Kidney (tissue), 14 donors: ENCODE data around the gene KIAA0930. TPM values are rescaled to one million over a fixed set of nuclear protein-coding genes. Genes with fewer than 3 reads are reported as not detected.

ENCODE experiments used
- DNase-seq, 5 donors: peaks; one replicate each; pipeline ENCODE4 v3.0.0-alpha.2; 2013 to 2020
- FAIRE-seq: peaks from 2 replicates; lab custom pipeline; 2012; peaks lifted over from hg19 to GRCh38; lab: Jason Lieb, UNC
- H3K27ac ChIP-seq, 2 donors: one replicate each; pipeline ENCODE4 v1.7.0; 2013; ENCODE audit warnings: low read depth in 2 of 2, low read length in 2 of 2, inconsistent platforms in 1 of 2
- H3K27me3 ChIP-seq: one replicate; pipeline ENCODE4 v1.7.1; 2013; ENCODE audit warnings: low read length, inconsistent platforms; ENCODE audit not compliant: control insufficient read depth, insufficient read depth
- H3K36me3 ChIP-seq, 3 donors: one replicate each; pipeline versions ENCODE4 v1.7.0 to v1.7.1; 2013; ENCODE audit warnings: low read length in 3 of 3, control low read depth in 1 of 3, inconsistent platforms in 1 of 3; ENCODE audit not compliant: insufficient read depth in 3 of 3, control insufficient read depth in 2 of 3
- H3K4me1 ChIP-seq, 3 donors: one replicate each; pipeline versions ENCODE4 v1.7.0 to v1.7.1; 2013; ENCODE audit warnings: low read length in 3 of 3, inconsistent platforms in 1 of 3, low read depth in 1 of 3; ENCODE audit not compliant: control insufficient read depth in 2 of 3, insufficient read depth in 2 of 3
- H3K4me3 ChIP-seq, 3 donors: one replicate each; pipeline versions ENCODE4 v1.7.0 to v1.8.1; 2013; ENCODE audit warnings: low read length in 3 of 3, control low read depth in 1 of 3, inconsistent platforms in 1 of 3
- H3K9ac ChIP-seq, 3 donors: one replicate each; pipeline versions ENCODE4 v1.7.0 to v1.7.1; 2013; ENCODE audit warnings: low read length in 3 of 3, control low read depth in 1 of 3, inconsistent platforms in 1 of 3
- H3K9me3 ChIP-seq, 3 donors: one replicate each; pipeline versions ENCODE4 v1.7.0 to v1.7.1; 2013; ENCODE audit warnings: low read length in 3 of 3, control low read depth in 1 of 3, inconsistent platforms in 1 of 3; ENCODE audit not compliant: control insufficient read depth in 2 of 3, insufficient read depth in 1 of 3
- intact Hi-C: fragments of 100-400 bp; cut with DNase I; formaldehyde crosslinking; loops from one replicate; pipeline ENCODE4 v1.11.1; 2022
- polyA plus RNA-seq: library from polyadenylated mRNA; stranded (reverse); fragments of 350-450 nt; fragmentation: Illumina TruSeq; extraction: RNeasy Lipid Tissue Mini Kit (QIAGEN cat#74804); gene quantifications from one replicate; pipeline ENCODE4 v1.2.3, GENCODE V29; 2014; ENCODE audit warnings: low read depth, low replicate concordance; ENCODE audit not compliant: insufficient read depth
- total RNA-seq: library from RNA; stranded (reverse); fragmentation: NEBNext Ultra II Directional; extraction: Animal tissue kit (Norgen Biotek cat#: 25700); gene quantifications from one replicate; pipeline ENCODE4 v1.2.1, GENCODE V29; 2021
- TF ChIP-seq, protein P1 (sequence below): IDR thresholded peaks from 3 replicates; pipeline ENCODE4 v1.5.1; 2012; ENCODE audit warnings: mild to moderate bottlenecking, moderate library complexity, borderline replicate concordance; ENCODE audit not compliant: insufficient read depth; ENCODE audit errors: extremely low read depth
- donor health status: control.
- donor health status: control.
- donor health status: control.
- donor health status: control.
- donor health status: control.
- donor health status: DM: yes; HTN: yes; CAD: no.
- donor health status: Normal renal cell carcinoma (clear cell type).

KIAA0930 gene
- total and polyA plus RNA-seq, 2 donors from 2014 or later: 26.4 to 55.4 TPM

DNA sequence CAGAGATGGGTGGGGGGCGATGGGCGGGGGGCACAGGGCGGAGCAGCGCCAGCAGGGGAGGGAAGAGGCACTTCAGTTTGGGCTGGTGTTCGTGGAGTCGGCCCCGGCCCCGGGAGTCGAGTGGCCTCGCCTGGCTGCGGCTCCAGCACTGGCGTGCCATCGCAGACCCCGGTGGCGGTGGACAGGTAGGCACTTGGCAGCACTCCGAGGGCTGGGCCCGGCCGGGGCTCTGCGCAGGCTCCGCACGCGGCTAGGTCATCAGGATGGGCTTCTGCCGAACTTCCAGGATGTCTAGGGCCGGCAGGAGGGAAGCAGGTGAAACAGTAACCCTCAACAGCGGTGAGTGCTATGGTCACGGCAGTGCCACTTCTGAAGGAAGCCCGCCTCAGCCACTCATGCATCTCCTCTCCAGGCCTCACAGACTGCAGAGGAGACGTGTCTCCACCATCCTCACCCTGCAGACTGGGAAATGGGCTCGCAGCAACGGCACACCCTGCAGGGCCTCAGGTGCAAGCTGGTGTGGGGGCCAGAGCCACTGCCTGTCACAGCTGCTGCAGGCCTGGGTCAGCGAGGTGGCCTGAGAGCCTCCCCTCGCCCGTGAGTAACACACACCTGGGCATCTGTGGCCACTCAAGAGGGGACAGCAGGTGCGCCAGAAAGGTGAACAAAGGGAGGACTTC, 43.6 kb downstream of the KIAA0930 start:
- H3K27ac ChIP-seq: no peak overlapping the region
- FAIRE-seq (no peak), DNase-seq (peak in 1 of 5 donors; percentile 77)
- intact Hi-C loops: no loop called here
- no peak overlapping the region for H3K9ac ChIP-seq
- H3K27me3 ChIP-seq: no peaks in the 10 kb centered on the region
- H3K4me1 ChIP-seq: no peaks in the 10 kb centered on the region
- H3K9me3 ChIP-seq: no peaks in the 10 kb centered on the region
- H3K36me3 ChIP-seq: peaks cover 0 to 5% (median 4%) of the 10 kb centered on the region in 3 donors
- H3K4me3 ChIP-seq: no peak overlapping the region
- TF ChIP-seq, protein P1, sequence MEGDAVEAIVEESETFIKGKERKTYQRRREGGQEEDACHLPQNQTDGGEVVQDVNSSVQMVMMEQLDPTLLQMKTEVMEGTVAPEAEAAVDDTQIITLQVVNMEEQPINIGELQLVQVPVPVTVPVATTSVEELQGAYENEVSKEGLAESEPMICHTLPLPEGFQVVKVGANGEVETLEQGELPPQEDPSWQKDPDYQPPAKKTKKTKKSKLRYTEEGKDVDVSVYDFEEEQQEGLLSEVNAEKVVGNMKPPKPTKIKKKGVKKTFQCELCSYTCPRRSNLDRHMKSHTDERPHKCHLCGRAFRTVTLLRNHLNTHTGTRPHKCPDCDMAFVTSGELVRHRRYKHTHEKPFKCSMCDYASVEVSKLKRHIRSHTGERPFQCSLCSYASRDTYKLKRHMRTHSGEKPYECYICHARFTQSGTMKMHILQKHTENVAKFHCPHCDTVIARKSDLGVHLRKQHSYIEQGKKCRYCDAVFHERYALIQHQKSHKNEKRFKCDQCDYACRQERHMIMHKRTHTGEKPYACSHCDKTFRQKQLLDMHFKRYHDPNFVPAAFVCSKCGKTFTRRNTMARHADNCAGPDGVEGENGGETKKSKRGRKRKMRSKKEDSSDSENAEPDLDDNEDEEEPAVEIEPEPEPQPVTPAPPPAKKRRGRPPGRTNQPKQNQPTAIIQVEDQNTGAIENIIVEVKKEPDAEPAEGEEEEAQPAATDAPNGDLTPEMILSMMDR: no peak

DNA sequence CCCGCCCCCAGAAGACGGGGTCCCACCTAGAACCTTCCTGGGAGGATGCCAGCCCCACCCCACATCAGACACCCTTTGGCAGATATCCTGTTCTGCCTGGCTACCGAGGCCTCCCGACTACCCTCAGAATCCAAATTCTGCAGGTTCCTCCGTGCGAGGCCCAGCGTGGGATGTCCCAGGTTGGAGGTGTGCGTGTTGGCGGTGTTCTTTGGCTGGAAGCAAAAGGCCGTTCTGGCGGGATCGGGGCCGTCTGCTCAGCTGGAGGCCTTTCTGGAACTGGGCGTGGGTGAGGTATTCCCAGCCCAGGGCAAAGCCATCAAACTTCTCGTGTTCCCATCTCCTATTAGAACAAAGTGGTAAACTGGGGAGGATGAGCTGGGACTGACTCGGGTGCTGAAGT, 44.4 kb downstream of the KIAA0930 start:
- Histone ChIP-seq H3K9ac (no peak overlapping the region), H3K4me1 (no peaks in the 10 kb centered on the region), H3K27me3 (no peaks in the 10 kb centered on the region), H3K9me3 (no peaks in the 10 kb centered on the region), H3K4me3 (no peak overlapping the region), H3K27ac (no peak overlapping the region), H3K36me3 (peaks cover 0 to 5% (median 4%) of the 10 kb centered on the region in 3 donors)
- TF ChIP-seq, protein P1: no peak
- no peak for DNase-seq
- intact Hi-C loops: no loop called here
- FAIRE-seq: no peak

DNA sequence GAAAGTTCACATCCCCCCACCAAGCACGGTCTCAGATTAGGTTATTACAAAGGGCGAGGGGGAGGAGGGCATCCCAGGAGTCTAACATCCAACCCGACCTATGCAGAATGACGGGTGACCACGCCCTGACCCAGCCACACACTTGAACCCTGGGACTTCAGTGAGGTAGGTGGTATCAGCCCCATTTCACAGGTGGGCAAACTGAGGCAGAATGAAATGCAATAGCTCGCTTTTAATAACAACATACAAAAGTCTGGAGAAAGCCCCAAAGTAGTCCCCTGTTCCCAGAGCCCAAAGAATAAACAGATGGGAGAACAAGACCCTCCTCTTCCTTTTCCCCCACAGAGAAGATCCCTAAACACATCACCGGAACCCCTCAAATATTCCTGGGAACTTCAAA, 45.1 kb downstream of the KIAA0930 start:
- FAIRE-seq (no peak), DNase-seq (no peak)
- H3K4me1 ChIP-seq: no peaks in the 10 kb centered on the region
- H3K9me3 ChIP-seq: no peaks in the 10 kb centered on the region
- H3K27ac ChIP-seq: no peak overlapping the region
- no peaks in the 10 kb centered on the region for H3K27me3 ChIP-seq
- peaks cover 0 to 5% (median 4%) of the 10 kb centered on the region in 3 donors for H3K36me3 ChIP-seq
- H3K9ac ChIP-seq: no peak overlapping the region
- intact Hi-C loops: no loop called here
- TF ChIP-seq, protein P1: no peak
- no peak overlapping the region for H3K4me3 ChIP-seq

DNA sequence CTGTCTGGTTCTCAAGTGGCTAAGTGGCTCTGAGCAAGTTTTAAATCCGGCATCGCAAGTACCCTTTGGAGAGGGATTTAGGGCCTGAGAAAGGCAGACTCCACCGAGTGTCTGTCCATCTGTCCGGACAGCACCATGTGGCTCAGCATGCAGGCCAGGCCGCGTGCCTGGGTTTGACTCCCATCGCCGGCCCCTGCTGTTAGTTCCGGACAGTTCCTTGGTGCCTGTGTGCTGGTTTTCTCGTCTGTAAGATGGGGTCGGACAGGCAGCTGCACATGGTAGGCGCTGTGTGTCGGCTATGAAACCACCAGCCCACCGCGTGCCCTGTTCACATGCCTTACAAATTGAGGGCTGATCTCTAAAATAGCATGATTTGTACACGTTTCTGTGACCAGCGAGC, 46.0 kb downstream of the KIAA0930 start:
- H3K9ac ChIP-seq: no peak overlapping the region
- H3K27me3 ChIP-seq: no peaks in the 10 kb centered on the region
- H3K9me3 ChIP-seq: no peaks in the 10 kb centered on the region
- DNase-seq (no peak), FAIRE-seq (no peak)
- H3K36me3 ChIP-seq: peaks cover 0 to 5% (median 4%) of the 10 kb centered on the region in 3 donors
- no peaks in the 10 kb centered on the region for H3K4me1 ChIP-seq
- H3K4me3 ChIP-seq: no peak overlapping the region
- TF ChIP-seq, protein P1: no peak
- intact Hi-C loops: no loop called here
- no peak overlapping the region for H3K27ac ChIP-seq
